ELR (cell line): ENCODE measurements around the gene ZNF770.
"Not testable (repeated sequence)": the region's sequence is repeated elsewhere in the genome, so short reads cannot be mapped to it uniquely, and the experiment has no call there.

Experiments used
- DNase-seq: peaks from one replicate; pipeline ENCODE4 v3.0.0-alpha.2; 2015; ENCODE audit warnings: low read depth

ZNF770 gene

DNA sequence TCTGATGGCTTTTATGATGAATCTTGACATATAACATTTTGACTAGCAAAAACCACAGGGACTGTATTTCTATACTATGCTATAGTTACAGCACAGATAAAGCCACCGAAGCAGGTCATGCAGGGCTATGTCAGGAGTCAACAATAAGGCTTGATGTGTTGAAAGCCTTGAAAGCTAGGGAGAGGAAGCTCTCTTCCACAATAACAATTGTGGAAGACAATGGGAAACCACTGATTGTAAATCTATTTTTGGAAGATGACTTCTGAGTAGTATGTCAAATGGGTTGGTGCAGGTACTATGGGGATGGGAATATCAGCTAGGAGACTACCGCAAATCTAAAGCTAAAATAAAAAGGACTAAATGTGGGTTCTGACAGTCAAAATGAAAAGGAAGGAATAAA is 14.6 kb downstream of the ZNF770 start:
- DNase-seq = no peak

DNA sequence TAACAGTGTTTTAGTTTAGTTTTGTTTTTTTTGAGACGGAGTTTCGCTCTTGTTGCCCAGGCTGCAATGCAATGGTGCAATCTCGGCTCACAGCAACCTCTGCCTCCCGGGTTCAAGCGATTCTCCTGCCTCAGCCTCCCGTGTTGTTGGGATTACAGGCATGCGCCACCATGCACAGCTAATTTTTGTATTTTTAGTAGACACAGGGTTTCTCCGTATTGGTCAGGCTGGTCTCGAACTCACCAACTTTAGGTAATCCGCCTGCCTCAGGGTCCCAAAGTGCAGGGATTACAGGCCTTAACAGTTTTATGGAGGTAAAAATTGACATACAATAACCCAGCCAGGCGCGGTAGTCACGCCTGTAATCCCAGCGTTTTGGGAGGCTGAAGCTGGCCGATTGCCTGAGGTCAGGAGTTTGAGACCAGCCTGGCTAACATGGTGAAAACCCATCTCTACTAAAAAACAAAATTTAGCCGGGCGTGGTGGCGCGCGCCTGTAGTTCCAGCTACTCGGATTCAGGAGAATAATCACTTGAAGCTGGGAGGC is 17.9 kb downstream of the ZNF770 start:
- DNase-seq = not testable (repeated sequence)

DNA sequence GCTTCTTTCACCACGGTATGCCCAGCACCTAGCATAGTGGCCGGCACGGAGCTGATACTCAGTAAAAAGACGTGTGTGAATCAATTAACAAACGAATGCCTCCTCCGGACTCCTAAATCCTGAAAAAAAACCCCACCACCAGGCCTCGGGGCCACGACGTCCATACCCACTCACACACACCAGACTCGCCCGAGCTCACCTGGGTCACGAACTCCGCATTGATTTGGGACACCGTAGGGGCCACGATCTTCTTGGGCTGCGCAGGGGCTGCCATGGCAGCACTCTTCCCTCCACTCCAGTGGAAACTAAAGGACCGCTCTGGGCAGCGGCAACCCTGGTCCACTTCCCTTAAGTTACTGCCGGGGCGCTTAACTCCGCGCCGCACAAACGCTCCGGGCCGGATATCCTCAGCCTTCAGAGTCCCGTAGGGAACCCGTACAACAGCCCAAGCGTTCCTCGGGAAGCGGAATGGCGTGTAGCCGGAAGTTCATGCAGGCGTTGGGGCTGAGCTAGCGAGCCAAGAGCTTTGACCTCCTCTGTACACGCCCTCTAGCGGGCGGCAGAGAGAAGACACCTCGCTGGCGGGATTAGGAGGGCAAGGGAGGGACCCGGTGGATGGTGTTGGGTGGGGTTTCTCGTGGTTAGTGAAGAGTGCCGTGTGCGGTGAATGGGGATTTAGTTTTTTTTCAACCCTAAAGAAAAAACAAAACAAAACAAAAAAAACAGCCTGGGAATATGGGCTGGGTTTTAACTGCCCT is 18.6 kb downstream of the ZNF770 start, which contains the start of gene AQR:
Gene AQR (minus strand): TSS at position 403 of the 758 bp plus-strand sequence. CDS start 129 bp downstream, at position 274.
- DNase-seq = peak; percentile 98

DNA sequence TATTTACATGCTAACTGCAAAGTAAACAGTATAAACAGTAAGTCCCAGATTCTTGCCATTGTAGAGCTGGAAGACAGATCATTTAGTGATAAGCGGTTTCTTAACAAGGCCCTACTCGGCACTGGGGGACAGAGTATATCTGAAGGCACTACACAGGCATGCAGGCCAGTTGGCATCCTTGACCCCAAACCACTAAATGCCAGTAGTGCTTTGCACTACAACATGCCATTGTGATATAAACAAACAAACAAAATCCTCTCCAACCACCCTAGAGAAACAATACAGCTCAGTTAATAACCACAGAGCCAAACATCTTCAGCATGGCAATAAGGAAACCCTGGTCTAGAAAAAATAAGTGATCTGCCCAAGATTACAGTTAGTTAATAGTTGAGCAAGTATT is 23.8 kb downstream of the ZNF770 start:
- no peak for DNase-seq

DNA sequence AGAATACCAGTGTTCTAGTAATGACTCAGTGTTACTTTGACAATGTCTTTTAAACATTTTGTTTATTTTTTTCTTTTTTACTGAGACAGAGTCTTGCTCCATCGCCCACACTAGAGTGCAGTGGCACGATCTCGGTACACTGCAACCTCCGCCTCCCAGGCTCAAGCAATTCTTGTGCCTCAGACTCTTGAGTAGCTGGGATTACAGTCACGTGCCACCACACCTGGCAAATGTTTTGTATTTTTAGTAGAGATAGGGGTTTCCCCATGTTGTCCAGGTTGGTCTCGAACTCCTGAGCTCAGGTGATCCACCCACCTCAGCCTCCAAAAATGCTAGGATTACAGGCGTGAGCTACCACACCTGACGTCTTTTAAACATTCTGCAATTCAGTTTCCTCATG is 34.2 kb downstream of the ZNF770 start:
- DNase-seq = no peak

DNA sequence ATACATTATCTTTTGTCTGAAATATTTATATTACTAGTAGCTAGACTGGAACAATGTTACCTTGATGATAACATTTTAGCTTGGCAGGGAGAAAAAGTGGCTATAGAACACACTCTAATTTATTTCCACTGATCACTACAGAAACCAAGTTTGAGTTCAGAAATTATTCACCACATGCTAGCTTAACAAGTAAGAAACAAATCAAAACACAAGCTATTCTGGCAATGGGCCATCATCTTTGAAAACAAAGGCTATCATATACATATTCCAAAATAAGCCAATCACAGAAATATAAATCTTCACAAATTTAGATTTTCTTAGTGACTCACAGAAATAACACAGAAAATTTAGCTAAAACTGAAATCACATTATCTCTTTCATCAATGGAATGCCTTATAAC is 35.6 kb downstream of the ZNF770 start:
- no peak for DNase-seq

DNA sequence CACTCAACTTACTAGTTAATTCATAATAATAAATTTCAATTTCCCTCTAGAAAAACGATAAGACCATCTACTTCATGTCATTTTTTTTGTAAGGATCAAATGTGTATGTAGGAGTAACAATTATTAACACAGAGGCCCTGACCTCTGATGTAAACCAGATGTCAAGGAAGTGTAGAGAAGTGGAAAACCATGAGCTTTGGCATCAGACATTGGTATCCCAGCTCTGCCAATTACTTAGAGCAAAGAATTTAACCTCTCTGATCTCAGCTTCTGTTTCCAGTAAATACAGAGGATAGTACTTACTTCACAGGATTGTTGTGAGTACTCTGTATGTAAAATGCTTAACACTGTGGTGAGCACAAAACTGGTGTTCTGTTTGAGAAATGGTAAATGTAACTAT is 36.1 kb downstream of the ZNF770 start:
- DNase-seq = no peak

DNA sequence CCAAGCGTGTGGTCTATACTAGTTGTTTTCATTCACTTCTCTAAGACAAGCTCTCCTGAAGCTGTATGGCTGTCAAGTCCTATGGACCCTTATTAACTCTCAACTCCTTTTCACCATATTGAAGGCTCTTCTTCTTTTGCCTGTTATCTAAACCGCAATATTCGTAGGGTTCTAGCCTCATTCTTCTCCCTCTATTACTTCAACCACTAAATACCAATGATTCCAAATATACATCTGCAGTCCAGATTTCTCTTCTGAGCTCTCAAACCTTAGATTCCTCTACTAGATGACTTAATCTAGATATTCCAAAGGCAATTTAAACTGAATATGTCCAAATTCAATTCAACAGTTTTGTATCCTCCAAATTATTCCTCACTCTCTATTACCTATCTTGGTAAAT is 43.2 kb downstream of the ZNF770 start:
- no peak for DNase-seq

DNA sequence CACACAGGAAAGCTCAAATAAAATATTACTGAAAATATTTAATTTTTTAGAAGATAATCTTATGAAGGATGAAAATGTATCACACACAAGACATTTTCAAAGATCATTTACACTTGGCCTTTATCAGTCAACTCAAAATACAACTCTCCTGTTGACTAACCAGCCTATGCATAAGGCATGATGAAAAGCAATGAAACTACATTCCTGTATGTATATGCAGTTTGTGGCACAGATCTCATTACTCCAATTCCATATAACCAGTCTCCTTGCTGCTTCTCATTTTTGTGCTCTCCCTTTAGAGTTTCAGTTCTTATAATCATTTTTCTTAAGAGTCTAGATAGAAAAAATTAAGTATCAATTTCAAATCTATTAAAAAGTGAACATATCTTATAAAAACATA is 44.4 kb downstream of the ZNF770 start:
- DNase-seq = no peak

DNA sequence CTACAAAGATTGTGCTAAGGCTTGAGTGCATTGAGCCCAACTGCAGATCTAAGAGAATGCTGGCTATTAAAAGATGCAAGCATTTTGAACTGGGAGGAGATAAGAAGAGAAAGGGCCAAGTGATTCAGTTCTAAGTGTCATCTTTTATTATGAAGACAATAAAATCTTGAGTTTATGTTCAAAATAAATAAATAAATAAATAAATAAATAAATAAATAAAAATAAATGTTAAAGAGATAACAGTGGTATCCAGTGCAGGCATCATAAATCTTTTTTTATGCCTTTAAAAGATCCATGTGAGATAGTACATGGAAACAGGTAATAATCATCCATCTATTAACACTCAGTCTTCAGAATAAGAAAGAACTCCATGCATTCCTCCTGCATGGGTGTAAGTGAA is 44.8 kb downstream of the ZNF770 start:
- DNase-seq = not testable (repeated sequence)

DNA sequence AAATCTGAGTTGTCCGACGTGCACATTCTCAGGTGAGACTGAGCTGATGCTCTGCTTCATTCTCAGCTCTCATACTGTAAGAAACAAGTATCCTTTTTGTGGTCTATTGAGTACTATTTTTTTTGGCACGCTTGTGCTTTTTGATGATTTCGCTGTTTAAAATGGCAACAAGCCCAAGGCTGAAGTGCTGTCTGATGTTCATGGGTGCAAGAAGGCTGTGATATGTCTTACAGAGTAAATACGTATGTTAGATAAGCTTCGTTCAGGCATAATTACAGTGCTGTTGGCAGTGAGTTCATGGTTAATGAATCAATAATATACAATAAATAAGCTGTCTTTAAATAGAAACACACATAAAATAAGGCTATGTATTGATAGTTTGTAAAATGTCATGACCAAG is 45.7 kb downstream of the ZNF770 start:
- DNase-seq = no peak

DNA sequence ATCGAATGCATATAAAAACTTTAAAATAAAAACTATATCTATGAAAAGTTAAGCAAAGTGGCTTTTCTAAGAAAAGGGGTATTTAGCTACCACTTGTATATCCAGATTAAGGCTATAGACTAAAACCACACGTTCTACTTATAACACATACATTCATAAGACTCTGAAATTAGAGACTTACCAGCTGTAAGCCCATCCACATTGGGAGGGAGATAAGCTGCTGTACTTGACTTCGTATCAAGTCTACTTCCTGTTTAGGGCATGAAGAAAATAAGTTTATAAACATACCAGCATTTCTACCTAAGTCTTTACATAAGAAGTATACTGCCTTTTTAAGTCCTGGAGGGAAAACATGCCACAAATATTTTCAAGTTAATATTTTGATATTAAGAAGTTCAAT is 46.3 kb downstream of the ZNF770 start:
- DNase-seq = no peak

DNA sequence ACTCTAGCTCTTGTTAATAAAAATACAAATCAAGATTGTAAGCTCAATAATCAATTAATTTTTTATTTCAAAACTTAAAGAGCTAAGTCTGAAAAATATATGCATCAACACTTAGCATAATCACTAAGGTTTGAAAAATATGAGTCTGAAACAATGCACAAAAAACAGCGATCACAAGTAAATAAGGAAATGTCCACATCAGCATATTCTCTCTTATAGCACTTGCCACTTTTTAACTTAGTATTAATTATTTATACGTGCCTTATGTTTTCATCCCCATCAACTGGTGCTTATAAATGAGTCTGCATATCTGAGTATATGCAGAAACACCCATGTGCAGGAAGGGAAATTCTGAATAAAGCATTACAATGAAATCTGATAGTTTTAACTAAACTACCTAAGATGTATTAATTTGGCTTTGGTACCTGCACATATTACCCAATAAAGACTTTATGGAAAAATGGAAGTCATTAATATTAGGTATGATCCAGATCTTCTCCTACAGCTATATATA is 46.8 kb downstream of the ZNF770 start:
- DNase-seq = no peak

DNA sequence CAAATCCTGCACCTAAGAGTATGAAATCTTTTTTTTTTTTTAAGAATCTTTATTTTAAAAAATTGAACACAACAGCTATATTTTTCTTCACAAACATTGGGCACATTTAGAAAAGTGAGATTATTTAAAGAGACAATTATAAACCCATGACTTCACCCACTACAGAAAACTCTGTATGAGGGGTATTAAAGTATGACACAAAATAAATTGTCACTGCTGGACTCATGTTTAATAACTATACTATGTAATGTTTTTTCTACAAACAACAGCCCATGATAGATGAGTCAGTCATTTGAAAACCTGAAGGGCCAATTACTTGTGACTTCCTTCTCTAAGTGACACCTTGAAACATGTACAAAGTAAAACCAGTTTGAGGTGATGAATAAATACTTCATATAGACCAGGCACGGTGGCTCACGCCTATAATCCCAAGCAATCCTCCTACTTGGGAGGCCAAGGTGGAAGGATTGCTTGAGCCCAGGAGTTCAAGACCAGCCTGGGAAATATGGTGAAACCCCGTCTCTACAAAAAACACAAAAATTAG is 54.6 kb downstream of the ZNF770 start:
- DNase-seq = no peak

DNA sequence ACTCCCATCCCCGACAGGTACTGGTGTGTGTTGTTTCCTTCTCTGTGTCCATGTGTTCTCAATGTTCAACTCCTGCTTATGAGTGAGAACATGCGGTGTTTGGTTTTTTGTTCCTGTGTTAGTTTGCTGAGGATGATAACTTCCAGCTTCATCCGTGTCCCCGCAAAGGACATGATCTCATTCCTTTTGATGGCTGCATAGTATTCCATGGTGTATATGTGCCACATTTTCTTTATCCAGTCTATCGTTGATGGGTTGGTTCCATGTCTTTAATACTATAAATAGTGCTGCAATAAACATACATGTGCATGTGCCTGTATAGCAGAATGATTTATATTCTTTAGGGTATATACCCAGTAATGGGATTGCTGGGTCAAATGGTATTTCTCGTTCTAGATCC is 59.7 kb downstream of the ZNF770 start:
- not testable (repeated sequence) for DNase-seq
